ENCODE measurements around the gene DDOST.
"Not testable (repeated sequence)": the region's sequence is repeated elsewhere in the genome, so short reads cannot be mapped to it uniquely, and the experiment has no call there.

The DDOST gene

GRCh38 chr1:20615946-20616846 is 45.0 kb downstream of the DDOST start:
- DNase-seq (ENCODE audit: low read depth): peak; percentile 29
- TF ChIP-seq CTCF (conservative IDR thresholded peaks at IDR 0.05; ENCODE audit: control insufficient read depth, insufficient read depth, low read depth, low read length): no peak
- no peak overlapping the region for H3K4me3 ChIP-seq (ENCODE audit: control insufficient read depth, low read depth, low read length)

- H3K4me3 ChIP-seq (ENCODE audit: control insufficient read depth, low read depth, low read length): no peak overlapping the region
These were observed 47.0 kb downstream of the DDOST start for GRCh38 chr1:20614131-20614579.

GRCh38 chr1:20612221-20612746 is 48.9 kb downstream of the DDOST start:
- no peak for TF ChIP-seq CTCF (conservative IDR thresholded peaks at IDR 0.05; ENCODE audit: control insufficient read depth, insufficient read depth, low read depth, low read length)
- H3K4me3 ChIP-seq (ENCODE audit: control insufficient read depth, low read depth, low read length): no peak overlapping the region
- peak; percentile 42 for DNase-seq (ENCODE audit: low read depth)

More at GRCh38 chr1:20614131-20614579, 47.0 kb downstream of the DDOST start:
- no peak for TF ChIP-seq CTCF (conservative IDR thresholded peaks at IDR 0.05; ENCODE audit: control insufficient read depth, insufficient read depth, low read depth, low read length)
- DNase-seq (ENCODE audit: low read depth): no peak

- H3K4me3 ChIP-seq (ENCODE audit: control insufficient read depth, low read depth, low read length): no peak overlapping the region
- DNase-seq (ENCODE audit: low read depth): no peak
- no peak for TF ChIP-seq CTCF (conservative IDR thresholded peaks at IDR 0.05; ENCODE audit: control insufficient read depth, insufficient read depth, low read depth, low read length)
These were observed 49.5 kb downstream of the DDOST start for GRCh38 chr1:20611652-20612051.

- no peak for TF ChIP-seq CTCF (conservative IDR thresholded peaks at IDR 0.05; ENCODE audit: control insufficient read depth, insufficient read depth, low read depth, low read length)
These were observed 50.2 kb downstream of the DDOST start for GRCh38 chr1:20610970-20611369.

GRCh38 chr1:20609541-20609940 is 51.6 kb downstream of the DDOST start:
- no peak for TF ChIP-seq CTCF (conservative IDR thresholded peaks at IDR 0.05; ENCODE audit: control insufficient read depth, insufficient read depth, low read depth, low read length)
- no peak overlapping the region for H3K4me3 ChIP-seq (ENCODE audit: control insufficient read depth, low read depth, low read length)
- no peak for DNase-seq (ENCODE audit: low read depth)

More at GRCh38 chr1:20610970-20611369, 50.2 kb downstream of the DDOST start:
- H3K4me3 ChIP-seq (ENCODE audit: control insufficient read depth, low read depth, low read length): no peak overlapping the region
- DNase-seq (ENCODE audit: low read depth): no peak

- not testable (repeated sequence) for H3K4me3 ChIP-seq (ENCODE audit: control insufficient read depth, low read depth, low read length); DNase-seq (ENCODE audit: low read depth)
These were observed 54.2 kb downstream of the DDOST start for GRCh38 chr1:20606801-20607570.

All from fibroblast of mammary gland (primary cell).